T-cell (primary cell): ENCODE measurements around the gene ARHGEF28. TPM values are rescaled to one million over a fixed set of nuclear protein-coding genes. Genes with fewer than 3 reads are reported as not detected.

Source experiments
- ATAC-seq, 4 experiments: fragments of 200-7000 bp in 3 of 4; fragments of 150-1000 bp in 1 of 4; cut with Tn5 transposase; replicated peaks in 1 of 4; 1 replicate in 3 of 4; 2 replicates in 1 of 4; pipeline ENCODE4 v1.10.0; 2021; ENCODE audit warnings: moderate library complexity in 3 of 4, mild to moderate bottlenecking in 2 of 4, moderate number of reproducible peaks in 1 of 4
- CTCF ChIA-PET, 2 donors: fragments of 300-600 bp; sonication (Branson Sonifier 250); formaldehyde crosslinking; loops; one replicate each; lab custom pipeline; 2022; ENCODE audit warnings: antibody characterized with exemption in 2 of 2; lab: Charles Lee
- POLR2A ChIA-PET, 2 donors: fragments of 300-600 bp; sonication (Branson Sonifier 250); formaldehyde crosslinking; loops; one replicate each; lab custom pipeline; 2022; ENCODE audit warnings: antibody characterized with exemption in 2 of 2; lab: Charles Lee
- DNase-seq, 35 experiments: peaks; one replicate each; pipeline versions ENCODE4 v3.0.0 to v3.0.0-alpha.2; 2013 to 2023
- H3K27ac ChIP-seq: one replicate; pipeline ENCODE4 v1.5.1; 2013; ENCODE audit warnings: low read length
- H3K27me3 ChIP-seq, 2 experiments: replicated peaks in 1 of 2; 1 replicate in 1 of 2; 2 replicates in 1 of 2; pipeline versions ENCODE4 v1.6.1 to v1.7.0; 2013; ENCODE audit warnings: low read length in 1 of 2, mixed read lengths in 1 of 2; ENCODE audit not compliant: control insufficient read depth in 2 of 2, insufficient read depth in 2 of 2; ENCODE audit errors: extremely low read depth in 1 of 2
- H3K36me3 ChIP-seq, 2 donors: 1 replicate in 1 of 2; 2 replicates in 1 of 2; pipeline versions ENCODE4 v1.6.1 to v1.7.0; 2013; ENCODE audit warnings: low read length in 1 of 2; ENCODE audit not compliant: control insufficient read depth in 2 of 2, insufficient read depth in 1 of 2; ENCODE audit errors: extremely low read depth in 1 of 2
- H3K4me1 ChIP-seq, 2 experiments: 1 replicate in 1 of 2; 2 replicates in 1 of 2; pipeline versions ENCODE4 v1.6.1 to v1.7.0; 2013; ENCODE audit warnings: low read length in 2 of 2, mixed read lengths in 1 of 2; ENCODE audit not compliant: insufficient read depth in 2 of 2, control insufficient read depth in 1 of 2; ENCODE audit errors: extremely low read depth in 1 of 2
- H3K4me3 ChIP-seq, 2 donors: 1 replicate in 1 of 2; 2 replicates in 1 of 2; pipeline versions ENCODE4 v1.5.1 to v1.7.0; 2013; ENCODE audit warnings: mild to moderate bottlenecking in 2 of 2, low read length in 1 of 2, moderate library complexity in 1 of 2; ENCODE audit not compliant: control insufficient read depth in 1 of 2; ENCODE audit errors: extremely low read depth in 1 of 2
- H3K9me3 ChIP-seq: 2 replicates; pipeline ENCODE4 v1.7.0; 2013
- H3K27ac Mint-ChIP-seq, 2 donors: one replicate each; pipeline ENCODE4 v1.8.0; 2020 to 2021; ENCODE audit warnings: mild to moderate bottlenecking in 2 of 2, mixed read lengths in 2 of 2
- H3K27me3 Mint-ChIP-seq, 2 donors: one replicate each; pipeline ENCODE4 v1.8.0; 2021 to 2022; ENCODE audit warnings: mixed read lengths in 2 of 2
- H3K36me3 Mint-ChIP-seq: one replicate; pipeline ENCODE4 v1.8.0; 2021; ENCODE audit warnings: mixed read lengths
- H3K4me1 Mint-ChIP-seq, 3 donors: one replicate each; pipeline ENCODE4 v1.8.0; 2020 to 2022; ENCODE audit warnings: mixed read lengths in 3 of 3, mild to moderate bottlenecking in 1 of 3
- H3K4me3 Mint-ChIP-seq, 3 donors: one replicate each; pipeline ENCODE4 v1.8.0; 2020 to 2022; ENCODE audit warnings: mild to moderate bottlenecking in 3 of 3, mixed read lengths in 3 of 3, moderate library complexity in 3 of 3
- H3K9me3 Mint-ChIP-seq, 3 donors: one replicate each; pipeline ENCODE4 v1.8.0; 2020 to 2022; ENCODE audit warnings: mixed read lengths in 3 of 3
- WGBS: methylation state at CpG from one replicate; pipeline ENCODE4 v1.1.5; 2013; ENCODE audit warnings: missing lambda C conversion rate; ENCODE audit not compliant: insufficient coverage; 5-methylcytosine and 5-hydroxymethylcytosine counted together
- total RNA-seq, 35 experiments: library from RNA in 6 of 35; stranded (reverse) in 6 of 35; fragments of 120-200 nt in 1 of 35; gene quantifications; one replicate each; pipeline versions ENCODE4 v1.2.1 to v1.2.4 and lab custom pipeline; 2013 to 2026

The ARHGEF28 gene
- total RNA-seq, 5 donors from 2014 or later (not counting 1 experiment from before 2014, with no cell fraction given) = 0.05 to 0.73 (median 0.36) TPM

DNA sequence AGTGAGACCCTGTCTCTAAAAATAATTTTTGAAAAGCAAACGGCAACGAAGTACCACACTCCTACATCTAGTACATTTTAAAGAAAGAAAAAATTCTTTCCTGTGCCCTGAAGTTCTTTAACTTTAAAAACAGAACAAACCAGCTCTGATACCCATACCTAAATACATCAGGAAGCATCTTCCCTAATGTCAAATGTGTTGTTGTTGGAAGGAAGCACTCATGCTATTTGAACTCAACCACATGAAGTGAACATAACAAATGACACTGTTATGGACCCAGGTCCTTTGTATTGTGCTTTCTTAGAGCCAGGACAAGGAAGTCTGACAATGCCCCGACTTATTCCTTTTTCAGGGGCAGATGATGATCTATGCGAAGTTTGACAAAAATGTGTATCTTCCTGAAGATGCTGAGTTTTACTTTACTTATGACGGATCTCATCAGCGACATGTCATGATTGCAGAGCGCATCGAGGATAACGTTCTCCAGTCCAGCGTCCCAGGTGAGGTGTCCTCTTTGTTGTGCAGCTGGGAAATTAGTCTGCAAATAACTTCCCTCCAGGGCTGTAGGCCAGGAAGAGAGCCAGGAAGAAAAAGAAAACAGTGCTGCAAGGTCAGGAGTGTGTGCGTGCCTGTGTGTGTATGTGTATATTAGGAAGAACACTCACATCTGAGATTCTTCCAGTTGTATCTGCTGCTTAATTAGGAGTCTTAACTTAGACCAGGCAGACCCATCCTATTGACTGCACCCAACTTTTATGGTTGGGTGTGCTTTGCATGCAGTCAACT lies 123.7 kb downstream of the ARHGEF28 start:
- peaks cover 16 to 30% of the 10 kb centered on the region in 2 donors for H3K27me3 Mint-ChIP-seq
- peaks cover 2 to 6% (median 4%) of the 10 kb centered on the region in 3 donors for H3K4me1 Mint-ChIP-seq
- Histone ChIP-seq H3K4me3 (no peak overlapping the region), H3K36me3 (no peaks in the 10 kb centered on the region), H3K4me1 (no peaks in the 10 kb centered on the region), H3K9me3 (no peaks in the 10 kb centered on the region), H3K27me3 (peaks cover 0 to 7% of the 10 kb centered on the region in 2 experiments), H3K27ac (no peak overlapping the region)
- no peaks in the 10 kb centered on the region for H3K36me3 Mint-ChIP-seq
- DNase-seq = no peak
- ChIA-PET CTCF (no interaction called here), POLR2A (no interaction called here)
- 90% methylated on average over 8 of the region's 11 CpGs for WGBS
- no peaks in the 10 kb centered on the region for H3K9me3 Mint-ChIP-seq
- H3K4me3 Mint-ChIP-seq = no peak overlapping the region
- ATAC-seq = no peak
- no peak overlapping the region for H3K27ac Mint-ChIP-seq

DNA sequence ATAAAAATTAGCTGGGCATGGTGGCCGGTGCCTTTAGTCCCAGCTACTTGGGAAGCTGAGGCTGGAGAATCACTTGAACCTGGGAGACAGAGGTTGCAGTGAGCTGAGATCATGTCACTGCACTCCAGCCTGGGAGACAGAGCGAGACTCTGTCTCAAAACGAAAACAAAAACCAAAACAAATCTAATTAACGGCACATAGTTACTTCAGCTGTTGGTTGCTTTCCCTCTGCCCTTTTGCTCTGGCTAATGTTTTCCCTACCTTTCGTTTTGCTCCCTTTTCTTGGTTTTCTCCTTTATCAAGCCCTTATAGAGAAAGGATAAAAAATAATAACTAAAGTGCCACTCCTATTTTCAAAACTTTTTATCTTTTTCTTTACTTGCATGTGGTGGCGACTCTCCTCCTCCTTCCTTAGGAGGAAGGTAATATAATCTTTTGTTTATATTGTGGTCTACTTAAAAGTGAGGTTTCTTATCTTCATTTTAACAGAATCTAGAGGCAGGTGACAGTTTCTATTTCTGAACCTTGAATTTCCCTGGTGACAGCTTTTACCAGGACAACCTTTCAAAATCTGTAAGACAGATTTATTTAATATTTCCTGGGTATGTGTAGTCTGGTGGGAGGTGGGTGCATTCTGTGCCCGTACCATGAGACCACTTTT lies 125.4 kb downstream of the ARHGEF28 start:
- Histone ChIP-seq H3K27ac (no peak overlapping the region), H3K27me3 (peaks cover 0 to 7% of the 10 kb centered on the region in 2 experiments), H3K9me3 (no peaks in the 10 kb centered on the region), H3K4me1 (no peaks in the 10 kb centered on the region), H3K36me3 (no peaks in the 10 kb centered on the region), H3K4me3 (no peak overlapping the region)
- Mint-ChIP-seq H3K9me3 (no peaks in the 10 kb centered on the region), H3K4me1 (peaks cover 2 to 6% (median 4%) of the 10 kb centered on the region in 3 donors), H3K36me3 (no peaks in the 10 kb centered on the region), H3K27me3 (peaks cover 16 to 34% of the 10 kb centered on the region in 2 donors), H3K4me3 (no peak overlapping the region), H3K27ac (no peak overlapping the region)
- CTCF ChIA-PET = no interaction called here
- POLR2A ChIA-PET = interaction anchor here in 1 of 2 donors (0.6 kb wide), 1 partner anchor 187 kb away, joined by 3 read pairs; no protein-coding TSS in a partner anchor
- DNase-seq (no peak), ATAC-seq (no peak)
- WGBS = 56% methylated on average over 2 of the region's 7 CpGs

DNA sequence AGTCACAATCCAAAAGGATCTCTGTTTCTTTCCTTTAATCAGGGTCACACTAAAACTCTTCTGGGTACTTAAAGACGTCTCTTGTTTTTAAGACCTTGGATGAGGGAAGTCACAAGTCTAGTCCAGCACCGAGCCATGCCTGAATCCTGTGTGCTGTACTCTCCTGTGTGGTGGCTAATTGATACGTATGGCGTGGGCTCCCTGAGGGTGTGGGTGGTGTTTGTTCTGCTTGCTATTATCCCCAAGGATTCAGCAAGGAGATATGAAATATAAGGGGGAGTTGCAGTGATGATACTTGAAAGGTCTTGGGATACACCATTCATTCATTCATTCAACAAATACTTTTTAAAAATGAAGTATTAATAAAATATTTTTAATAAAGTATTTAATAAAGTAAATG lies 128.3 kb downstream of the ARHGEF28 start:
- H3K9me3 Mint-ChIP-seq = no peaks in the 10 kb centered on the region
- no peak overlapping the region for H3K4me3 Mint-ChIP-seq
- Histone ChIP-seq H3K27me3 (peaks cover 0 to 5% of the 10 kb centered on the region in 2 experiments), H3K4me1 (no peaks in the 10 kb centered on the region), H3K27ac (no peak overlapping the region), H3K36me3 (no peaks in the 10 kb centered on the region), H3K4me3 (no peak overlapping the region), H3K9me3 (no peaks in the 10 kb centered on the region)
- H3K27ac Mint-ChIP-seq = no peak overlapping the region
- DNase-seq (no peak), ATAC-seq (no peak)
- ChIA-PET CTCF (no interaction called here), POLR2A (no interaction called here)
- no peaks in the 10 kb centered on the region for H3K36me3 Mint-ChIP-seq
- H3K27me3 Mint-ChIP-seq = peaks cover 16 to 32% of the 10 kb centered on the region in 2 donors
- H3K4me1 Mint-ChIP-seq = peaks cover 2 to 6% (median 4%) of the 10 kb centered on the region in 3 donors
- WGBS = 100% methylated on average over 4 of the region's 4 CpGs

- Histone ChIP-seq H3K4me1 (no peaks in the 10 kb centered on the region), H3K4me3 (no peak overlapping the region), H3K27me3 (peaks cover 0 to 5% of the 10 kb centered on the region in 2 experiments), H3K9me3 (no peaks in the 10 kb centered on the region), H3K36me3 (no peaks in the 10 kb centered on the region), H3K27ac (no peak overlapping the region)
- Mint-ChIP-seq H3K9me3 (no peaks in the 10 kb centered on the region), H3K27ac (no peak overlapping the region), H3K4me1 (no peaks in the 10 kb centered on the region), H3K36me3 (no peaks in the 10 kb centered on the region), H3K27me3 (peaks cover 8 to 21% of the 10 kb centered on the region in 2 donors), H3K4me3 (no peak overlapping the region)
- DNase-seq = no peak
- CTCF ChIA-PET = no interaction called here
- WGBS = no CpG with 5 or more reads among the region's 1 CpG
- no peak for ATAC-seq
- POLR2A ChIA-PET = no interaction called here
These were observed 131.4 kb downstream of the ARHGEF28 start for GRCh38 chr5:73757416-73757815.

- no peaks in the 10 kb centered on the region for H3K4me1 Mint-ChIP-seq
- H3K36me3 Mint-ChIP-seq = no peaks in the 10 kb centered on the region
- no peak overlapping the region for H3K27ac Mint-ChIP-seq
- H3K27ac ChIP-seq = no peak overlapping the region
- no peak for ATAC-seq
- no peak overlapping the region for H3K4me3 ChIP-seq
- no peaks in the 10 kb centered on the region for H3K9me3 Mint-ChIP-seq
- H3K27me3 ChIP-seq = peaks cover 0 to 3% of the 10 kb centered on the region in 2 experiments
- ChIA-PET POLR2A (no interaction called here), CTCF (interaction anchor here in 1 of 2 donors (0.7 kb wide), 1 partner anchor 168 kb away, joined by 6 read pairs; no protein-coding TSS in a partner anchor)
- WGBS = 0% methylated on average over 1 of the region's 1 CpG
- DNase-seq = no peak
- no peaks in the 10 kb centered on the region for H3K36me3 ChIP-seq
- H3K27me3 Mint-ChIP-seq = peaks cover 4 to 15% of the 10 kb centered on the region in 2 donors
- H3K9me3 ChIP-seq = no peaks in the 10 kb centered on the region
- H3K4me3 Mint-ChIP-seq = no peak overlapping the region
- H3K4me1 ChIP-seq = no peaks in the 10 kb centered on the region
These were observed 133.8 kb downstream of the ARHGEF28 start for GRCh38 chr5:73759771-73760170.

DNA sequence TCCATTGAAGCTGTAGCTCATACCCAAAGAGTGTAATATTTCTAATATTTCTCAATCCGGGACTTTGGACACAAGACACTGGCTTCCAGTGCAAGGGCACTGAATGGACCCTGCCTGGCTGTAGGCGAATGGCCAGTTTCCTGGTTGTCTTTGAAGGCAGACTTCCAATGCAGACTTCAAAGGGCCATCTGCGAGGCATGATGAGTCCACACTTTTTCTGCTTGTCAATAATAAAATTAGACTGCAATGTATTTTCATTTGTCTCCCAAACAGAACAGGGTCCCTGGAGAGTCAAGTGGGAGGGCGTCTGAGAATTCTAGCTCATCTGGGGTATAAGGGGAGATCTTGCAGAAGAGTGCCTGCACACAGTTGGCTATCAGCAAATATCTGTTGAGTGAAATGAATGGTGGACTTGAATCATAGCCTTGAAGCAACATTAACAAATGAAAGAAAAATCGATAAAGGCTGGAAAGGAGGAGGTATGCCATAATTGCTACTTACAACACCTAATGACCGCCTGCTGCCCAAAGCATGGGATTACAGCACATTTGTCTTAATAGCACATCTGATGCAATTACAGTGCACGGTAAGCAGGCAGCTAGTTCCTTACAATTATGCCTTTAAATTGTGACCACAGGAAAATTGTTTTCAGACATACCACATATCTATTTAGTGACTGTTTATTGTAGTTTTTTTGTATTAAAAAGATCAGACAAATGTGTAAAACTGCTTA lies 137.5 kb downstream of the ARHGEF28 start:
- no peaks in the 10 kb centered on the region for H3K27me3 ChIP-seq
- no peak for ATAC-seq
- H3K9me3 Mint-ChIP-seq = peaks cover 0 to 10% (median 8%) of the 10 kb centered on the region in 3 donors
- H3K4me3 ChIP-seq = no peak overlapping the region
- no peaks in the 10 kb centered on the region for H3K36me3 ChIP-seq
- no peaks in the 10 kb centered on the region for H3K4me1 ChIP-seq
- DNase-seq = no peak
- no peaks in the 10 kb centered on the region for H3K4me1 Mint-ChIP-seq
- ChIA-PET POLR2A (no interaction called here), CTCF (no interaction called here)
- H3K9me3 ChIP-seq = no peaks in the 10 kb centered on the region
- H3K27me3 Mint-ChIP-seq = peaks cover 0 to 9% of the 10 kb centered on the region in 2 donors
- no peaks in the 10 kb centered on the region for H3K36me3 Mint-ChIP-seq
- H3K27ac Mint-ChIP-seq = no peak overlapping the region
- no peak overlapping the region for H3K4me3 Mint-ChIP-seq
- no peak overlapping the region for H3K27ac ChIP-seq
- 82% methylated on average over 3 of the region's 7 CpGs for WGBS
